Measurements from ENCODE around the gene PLPPR2.
"Not testable (repeated sequence)": the region's sequence is repeated elsewhere in the genome, so short reads cannot be mapped to it uniquely, and the experiment has no call there.

The PLPPR2 gene

DNA sequence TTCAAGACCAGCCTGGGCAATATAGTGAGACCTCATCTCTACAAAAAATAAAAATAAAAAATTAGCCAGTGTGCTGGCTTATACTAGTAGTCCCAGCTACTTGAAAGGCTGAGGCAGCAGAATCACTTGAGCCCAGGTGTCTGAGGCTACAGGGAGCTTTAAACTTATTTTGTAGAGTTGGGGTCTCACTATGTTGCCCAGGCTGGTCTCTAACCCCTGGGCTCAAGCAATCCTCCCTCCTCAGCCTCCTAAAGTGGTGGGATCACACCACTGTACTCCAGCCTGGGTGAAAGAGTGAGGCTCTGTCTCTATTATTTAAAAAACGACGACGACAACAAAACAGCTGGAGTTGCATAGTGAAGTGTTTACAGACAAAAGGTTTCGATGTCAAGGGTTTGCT is 23.7 kb upstream of the PLPPR2 start:
- Histone ChIP-seq H2BK120ac (ENCODE audit: low read depth, low read length) (no peak overlapping the region), H2AK5ac (ENCODE audit: low read length, severe bottlenecking) (no peak overlapping the region), H3K4me2 (ENCODE audit: low read length, poor library complexity, severe bottlenecking) (no peak overlapping the region), H3K79me1 (replicated peaks; ENCODE audit: low read length, poor library complexity, severe bottlenecking) (no peaks in the 10 kb centered on the region), H3K18ac (ENCODE audit: low read depth in 1 of 2, low read length in 2 of 2) (no peak overlapping the region), H2AFZ (ENCODE audit: low read depth, low read length) (no peak overlapping the region), H3K27ac (ENCODE audit: low read length, poor library complexity, severe bottlenecking) (no peak overlapping the region), H2BK5ac (ENCODE audit: low read depth, low read length, poor library complexity, severe bottlenecking) (no peak overlapping the region), H3K9ac (ENCODE audit: low read length) (no peak overlapping the region), H3K23ac (ENCODE audit: low read length in 2 of 2) (no peak overlapping the region), H3K9me3 (ENCODE audit: control insufficient read depth, low read length) (no peaks in the 10 kb centered on the region), H3K27me3 (ENCODE audit: control insufficient read depth in 1 of 2, insufficient read depth in 1 of 2, low read length in 2 of 2) (no peaks in the 10 kb centered on the region), H3K4me1 (ENCODE audit: control insufficient read depth, insufficient read depth, low read depth, low read length) (no peaks in the 10 kb centered on the region), H3K14ac (ENCODE audit: low read length in 2 of 2) (no peak overlapping the region), H2BK12ac (ENCODE audit: low read length in 2 of 2) (no peak overlapping the region), H3K4me3 (ENCODE audit: insufficient read depth in 1 of 2, low read depth in 1 of 2, low read length in 2 of 2) (no peak overlapping the region), H3K36me3 (ENCODE audit: control insufficient read depth in 1 of 2, insufficient read depth in 2 of 2, low read depth in 1 of 2, low read length in 2 of 2) (peaks cover 8 to 46% of the 10 kb centered on the region in 2 experiments), H4K91ac (ENCODE audit: low read length) (no peak overlapping the region), H2BK15ac (ENCODE audit: low read depth, poor library complexity, severe bottlenecking) (no peak overlapping the region), H4K8ac (ENCODE audit: low read length) (no peak overlapping the region), H3K4ac (ENCODE audit: low read depth in 1 of 2, low read length in 2 of 2) (no peak overlapping the region)
- WGBS, result 71% methylated on average over 4 of the region's 4 CpGs
- no peak for DNase-seq

DNA sequence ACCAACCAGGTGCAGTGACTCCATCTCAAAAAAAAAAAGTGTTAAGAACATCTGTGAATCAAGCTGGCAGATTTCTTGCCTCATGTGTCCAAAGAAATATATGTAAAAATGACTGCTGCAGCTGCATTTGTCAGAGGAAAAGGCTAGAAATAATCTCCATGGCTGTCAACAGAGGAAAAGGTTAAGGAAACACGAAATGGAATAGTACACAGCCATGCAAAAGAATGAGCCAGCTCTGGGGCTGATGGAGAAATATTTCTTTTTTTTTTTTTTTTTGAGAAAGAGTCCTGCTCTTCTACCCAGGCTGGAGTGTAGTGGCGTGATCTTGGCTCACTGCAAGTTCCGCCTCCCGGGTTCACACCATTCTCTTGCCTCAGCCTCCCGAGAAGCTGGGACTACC is 22.4 kb upstream of the PLPPR2 start:
- Histone ChIP-seq H3K14ac (ENCODE audit: low read length in 2 of 2) (no peak overlapping the region), H3K27ac (ENCODE audit: low read length, poor library complexity, severe bottlenecking) (no peak overlapping the region), H3K36me3 (ENCODE audit: control insufficient read depth in 1 of 2, insufficient read depth in 2 of 2, low read depth in 1 of 2, low read length in 2 of 2) (peaks cover 10 to 39% of the 10 kb centered on the region in 2 experiments), H3K4me1 (ENCODE audit: control insufficient read depth, insufficient read depth, low read depth, low read length) (no peaks in the 10 kb centered on the region), H3K4me2 (ENCODE audit: low read length, poor library complexity, severe bottlenecking) (no peak overlapping the region), H3K4ac (ENCODE audit: low read depth in 1 of 2, low read length in 2 of 2) (no peak overlapping the region), H2AK5ac (ENCODE audit: low read length, severe bottlenecking) (no peak overlapping the region), H3K79me1 (replicated peaks; ENCODE audit: low read length, poor library complexity, severe bottlenecking) (no peaks in the 10 kb centered on the region), H2BK12ac (ENCODE audit: low read length in 2 of 2) (no peak overlapping the region), H3K23ac (ENCODE audit: low read length in 2 of 2) (no peak overlapping the region), H2BK120ac (ENCODE audit: low read depth, low read length) (no peak overlapping the region), H4K8ac (ENCODE audit: low read length) (no peak overlapping the region), H4K91ac (ENCODE audit: low read length) (no peak overlapping the region), H2BK5ac (ENCODE audit: low read depth, low read length, poor library complexity, severe bottlenecking) (no peak overlapping the region), H2BK15ac (ENCODE audit: low read depth, poor library complexity, severe bottlenecking) (no peak overlapping the region), H3K18ac (ENCODE audit: low read depth in 1 of 2, low read length in 2 of 2) (no peak overlapping the region), H3K4me3 (ENCODE audit: insufficient read depth in 1 of 2, low read depth in 1 of 2, low read length in 2 of 2) (no peak overlapping the region), H3K9me3 (ENCODE audit: control insufficient read depth, low read length) (no peaks in the 10 kb centered on the region), H2AFZ (ENCODE audit: low read depth, low read length) (no peak overlapping the region), H3K9ac (ENCODE audit: low read length) (no peak overlapping the region), H3K27me3 (ENCODE audit: control insufficient read depth in 1 of 2, insufficient read depth in 1 of 2, low read length in 2 of 2) (no peaks in the 10 kb centered on the region)
- no peak for DNase-seq
- 97% methylated on average over 5 of the region's 5 CpGs for WGBS

DNA sequence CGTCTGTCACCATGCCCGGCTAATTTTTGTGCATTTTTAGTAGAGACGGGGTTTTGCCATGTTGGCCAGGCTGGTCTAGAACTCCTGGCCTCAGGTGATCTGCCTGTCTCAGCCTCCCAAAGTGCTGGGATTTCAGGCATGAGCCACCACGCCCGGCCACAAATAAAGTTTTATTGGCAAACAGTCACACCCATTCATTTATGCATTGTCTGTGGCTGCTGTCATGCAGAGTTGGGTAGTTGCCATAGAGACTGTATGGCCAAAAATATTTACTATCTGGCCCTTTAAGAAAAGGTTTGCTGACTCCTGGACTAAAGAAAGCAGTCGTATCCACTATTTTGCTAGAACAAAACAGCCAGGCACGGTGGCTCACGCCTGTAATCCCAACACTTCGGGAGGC is 21.4 kb upstream of the PLPPR2 start:
- not testable (repeated sequence) for H2BK12ac ChIP-seq (ENCODE audit: low read length in 2 of 2); H3K4ac ChIP-seq (ENCODE audit: low read depth in 1 of 2, low read length in 2 of 2); H2AFZ ChIP-seq (ENCODE audit: low read depth, low read length); H3K18ac ChIP-seq (ENCODE audit: low read depth in 1 of 2, low read length in 2 of 2); DNase-seq; H4K8ac ChIP-seq (ENCODE audit: low read length); H3K27me3 ChIP-seq (ENCODE audit: control insufficient read depth in 1 of 2, insufficient read depth in 1 of 2, low read length in 2 of 2); H3K4me3 ChIP-seq (ENCODE audit: insufficient read depth in 1 of 2, low read depth in 1 of 2, low read length in 2 of 2); H3K4me2 ChIP-seq (ENCODE audit: low read length, poor library complexity, severe bottlenecking); H3K23ac ChIP-seq (ENCODE audit: low read length in 2 of 2); H3K9ac ChIP-seq (ENCODE audit: low read length); H3K14ac ChIP-seq (ENCODE audit: low read length in 2 of 2); H2BK5ac ChIP-seq (ENCODE audit: low read depth, low read length, poor library complexity, severe bottlenecking); H2BK15ac ChIP-seq (ENCODE audit: low read depth, poor library complexity, severe bottlenecking); H3K79me1 ChIP-seq (replicated peaks; ENCODE audit: low read length, poor library complexity, severe bottlenecking); H4K91ac ChIP-seq (ENCODE audit: low read length); H2AK5ac ChIP-seq (ENCODE audit: low read length, severe bottlenecking); H3K27ac ChIP-seq (ENCODE audit: low read length, poor library complexity, severe bottlenecking); H2BK120ac ChIP-seq (ENCODE audit: low read depth, low read length); H3K9me3 ChIP-seq (ENCODE audit: control insufficient read depth, low read length); H3K4me1 ChIP-seq (ENCODE audit: control insufficient read depth, insufficient read depth, low read depth, low read length)
- peaks cover 10 to 39% of the 10 kb centered on the region in 2 experiments for H3K36me3 ChIP-seq (ENCODE audit: control insufficient read depth in 1 of 2, insufficient read depth in 2 of 2, low read depth in 1 of 2, low read length in 2 of 2)
- 92% methylated on average over 9 of the region's 9 CpGs for WGBS

DNA sequence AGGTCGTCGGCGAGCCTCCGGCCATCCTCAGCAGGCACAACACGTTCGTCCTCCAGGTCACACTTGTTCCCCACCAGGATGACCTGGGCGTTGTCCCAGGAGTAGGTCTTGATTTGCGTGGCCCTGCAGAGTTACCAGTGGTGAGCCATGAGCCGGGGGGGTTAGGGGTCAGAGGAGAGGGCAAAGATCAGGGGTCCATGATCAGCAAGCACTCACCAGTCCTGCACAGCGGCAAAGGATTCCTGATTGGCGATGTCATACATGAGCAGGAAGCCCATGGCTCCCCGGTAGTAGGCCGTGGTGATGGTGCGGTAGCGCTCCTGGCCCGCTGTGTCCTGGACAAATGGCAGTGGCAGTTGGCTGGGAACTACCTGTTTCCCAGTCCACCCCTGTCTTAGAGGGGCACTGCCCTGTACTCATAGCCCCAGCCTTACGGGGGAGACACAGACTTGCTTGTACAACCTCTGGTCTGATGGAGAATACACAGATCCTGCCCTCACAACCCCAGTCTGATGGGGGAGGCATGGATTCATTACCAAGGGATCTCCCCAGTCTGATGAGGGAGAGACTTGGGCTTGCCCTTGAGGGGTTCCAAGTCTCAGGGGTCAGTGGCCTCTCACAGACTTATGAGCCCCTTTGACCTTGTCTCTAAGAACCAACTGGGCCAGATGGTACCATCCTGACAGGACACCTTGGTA is 19.6 kb upstream of the PLPPR2 start:
- no peak overlapping the region for H2AK5ac ChIP-seq (ENCODE audit: low read length, severe bottlenecking)
- no peaks in the 10 kb centered on the region for H3K9me3 ChIP-seq (ENCODE audit: control insufficient read depth, low read length)
- no peak for DNase-seq
- no peak overlapping the region for H2BK120ac ChIP-seq (ENCODE audit: low read depth, low read length)
- H3K4ac ChIP-seq (ENCODE audit: low read depth in 1 of 2, low read length in 2 of 2), result no peak overlapping the region
- WGBS, result 93% methylated on average over 16 of the region's 17 CpGs
- H3K18ac ChIP-seq (ENCODE audit: low read depth in 1 of 2, low read length in 2 of 2), result no peak overlapping the region
- H3K79me1 ChIP-seq (replicated peaks; ENCODE audit: low read length, poor library complexity, severe bottlenecking), result no peaks in the 10 kb centered on the region
- H2BK12ac ChIP-seq (ENCODE audit: low read length in 2 of 2), result no peak overlapping the region
- no peak overlapping the region for H2AFZ ChIP-seq (ENCODE audit: low read depth, low read length)
- H3K9ac ChIP-seq (ENCODE audit: low read length), result no peak overlapping the region
- H4K91ac ChIP-seq (ENCODE audit: low read length), result no peak overlapping the region
- H2BK15ac ChIP-seq (ENCODE audit: low read depth, poor library complexity, severe bottlenecking), result no peak overlapping the region
- H3K4me1 ChIP-seq (ENCODE audit: control insufficient read depth, insufficient read depth, low read depth, low read length), result peaks cover 17% of the 10 kb centered on the region
- no peak overlapping the region for H4K8ac ChIP-seq (ENCODE audit: low read length)
- H3K14ac ChIP-seq (ENCODE audit: low read length in 2 of 2), result no peak overlapping the region
- no peaks in the 10 kb centered on the region for H3K27me3 ChIP-seq (ENCODE audit: control insufficient read depth in 1 of 2, insufficient read depth in 1 of 2, low read length in 2 of 2)
- no peak overlapping the region for H3K27ac ChIP-seq (ENCODE audit: low read length, poor library complexity, severe bottlenecking)
- H2BK5ac ChIP-seq (ENCODE audit: low read depth, low read length, poor library complexity, severe bottlenecking), result no peak overlapping the region
- no peak overlapping the region for H3K4me2 ChIP-seq (ENCODE audit: low read length, poor library complexity, severe bottlenecking)
- H3K23ac ChIP-seq (ENCODE audit: low read length in 2 of 2), result no peak overlapping the region
- H3K36me3 ChIP-seq (ENCODE audit: control insufficient read depth in 1 of 2, insufficient read depth in 2 of 2, low read depth in 1 of 2, low read length in 2 of 2), result peaks cover 10 to 33% of the 10 kb centered on the region in 2 experiments
- no peak overlapping the region for H3K4me3 ChIP-seq (ENCODE audit: insufficient read depth in 1 of 2, low read depth in 1 of 2, low read length in 2 of 2)

Measured in mesenchymal stem cell (in vitro differentiated cells and primary cell).